Placental epithelial cell (primary cell): Measurements from ENCODE around the gene RAX2. TPM values are rescaled to one million over a fixed set of nuclear protein-coding genes. Genes with fewer than 3 reads are reported as not detected.

Experiments
- small RNA-seq: library from RNA; depleted of rRNA; stranded (forward); fragments of <200 nt; gene quantifications from one replicate; pipeline ENCODE3, GENCODE V24; 2012
- total RNA-seq: library from RNA; depleted of rRNA; stranded (reverse); fragments of >200 nt; gene quantifications from 2 replicates; pipeline ENCODE4 v1.2.3, GENCODE V29; 2012

The RAX2 gene
- total RNA-seq: not detected in 2 replicates

GRCh38 chr19:3771906-3772455 lies at the start of gene RAX2:
TSS of gene RAX2 (minus strand) at chr19:3772228. CDS start at chr19:3771742, 486 bp downstream.

GRCh38 chr19:3785938-3786824 lies 14.2 kb upstream of the RAX2 start, which contains the start of gene MATK:
TSS of gene MATK (minus strand) at chr19:3786381. CDS start at chr19:3785135, 1,246 bp downstream.

GRCh38 chr19:3762501-3763459 lies 9.2 kb downstream of the RAX2 start, which contains the start of gene MRPL54:
TSS of gene MRPL54 (plus strand) at chr19:3762682. CDS start at chr19:3762701, 19 bp downstream.

GRCh38 chr19:3761382-3762129 lies 10.5 kb downstream of the RAX2 start, which contains the start of gene APBA3:
TSS of gene APBA3 (minus strand) at chr19:3761692. CDS start at chr19:3760264, 1,428 bp downstream.

Small RNAs within 50 kb of the gene (small RNA-seq; reads per million reads assigned to genes)
- gene AC005777.1: not detected

Other genes with a start within 250 kb of the RAX2 start
- 0.22 and 0.39 TPM in 2 replicates for gene TEKTIP1, start 233.1 kb downstream of the RAX2 start, total RNA-seq
- gene MFSD12, start 214.6 kb downstream of the RAX2 start, total RNA-seq: 92.3 and 93.4 TPM in 2 replicates
- 111 TPM in 2 replicates for gene HMG20B, start 199.3 kb downstream of the RAX2 start, total RNA-seq
- gene GIPC3, start 186.8 kb downstream of the RAX2 start, total RNA-seq: under 0.01 TPM in 1 of 2 replicates, not detected in the other
- gene TBXA2R, start 165.4 kb downstream of the RAX2 start, total RNA-seq: 4.3 and 6.7 TPM in 2 replicates
- 27.1 and 27.5 TPM in 2 replicates for gene CACTIN, start 145.4 kb downstream of the RAX2 start, total RNA-seq
- 17.3 and 26.2 TPM in 2 replicates for gene PIP5K1C, start 71.8 kb downstream of the RAX2 start, total RNA-seq
- 0.39 TPM in 1 of 2 replicates, not detected in the other for gene TJP3, start 63.8 kb downstream of the RAX2 start, total RNA-seq
- 25.5 and 27.8 TPM in 2 replicates for gene APBA3, start 10.5 kb downstream of the RAX2 start, total RNA-seq
- 32.2 and 46.1 TPM in 2 replicates for gene MRPL54, start 9.5 kb downstream of the RAX2 start, total RNA-seq
- not detected in 2 replicates for gene MATK, start 14.2 kb upstream of the RAX2 start, total RNA-seq
- gene ZFR2, start 96.8 kb upstream of the RAX2 start, total RNA-seq: not detected in 2 replicates
- not detected in 2 replicates for gene ATCAY, start 108.5 kb upstream of the RAX2 start, total RNA-seq
- not detected in 2 replicates for gene NMRK2, start 160.8 kb upstream of the RAX2 start, total RNA-seq
- gene DAPK3, start 198.9 kb upstream of the RAX2 start, total RNA-seq: 80.1 and 162 TPM in 2 replicates
- 2,634 and 3,144 TPM in 2 replicates for gene EEF2, start 213.2 kb upstream of the RAX2 start, total RNA-seq
- gene PIAS4, start 235.5 kb upstream of the RAX2 start, total RNA-seq: 23.2 and 33.8 TPM in 2 replicates